Measurements from ENCODE around the gene TIMM17B.

The TIMM17B gene

GRCh38 chrX:48918643-48919340 is 21.2 kb upstream of the TIMM17B start, which contains the start of gene PIM2:
PIM2 (minus strand) TSS chrX:48919024; CDS start chrX:48918834, 190 bp downstream.
- DNase-seq (ENCODE audit: low spot score): peak; percentile 77

- DNase-seq (ENCODE audit: low spot score): no peak
These were observed 20.7 kb upstream of the TIMM17B start for GRCh38 chrX:48918301-48918642.

GRCh38 chrX:48917139-48918001 is 19.8 kb upstream of the TIMM17B start:
- peak; percentile 93 for DNase-seq (ENCODE audit: low spot score)

GRCh38 chrX:48914593-48915493 is 17.3 kb upstream of the TIMM17B start:
- DNase-seq (ENCODE audit: low spot score): no peak

- DNase-seq (ENCODE audit: low spot score): no peak
These were observed 16.2 kb upstream of the TIMM17B start for GRCh38 chrX:48913605-48914366.

- peak; percentile 80 for DNase-seq (ENCODE audit: low spot score)
These were observed 14.0 kb upstream of the TIMM17B start, which contains the start of gene SLC35A2 for GRCh38 chrX:48911412-48912182. SLC35A2 (minus strand) TSS chrX:48911646; CDS start chrX:48911636, 10 bp downstream.

- DNase-seq (ENCODE audit: low spot score): peak; percentile 13
These were observed 13.4 kb upstream of the TIMM17B start for GRCh38 chrX:48910926-48911411.

- no peak for DNase-seq (ENCODE audit: low spot score)
These were observed 12.2 kb upstream of the TIMM17B start for GRCh38 chrX:48909703-48910294.

GRCh38 chrX:48908600-48908999 is 11.0 kb upstream of the TIMM17B start:
- no peak for DNase-seq (ENCODE audit: low spot score)

- DNase-seq (ENCODE audit: low spot score): no peak
These were observed 7.7 kb upstream of the TIMM17B start for GRCh38 chrX:48905090-48905790.

- DNase-seq (ENCODE audit: low spot score): no peak
These were observed 7.1 kb upstream of the TIMM17B start for GRCh38 chrX:48904626-48905025.

- DNase-seq (ENCODE audit: low spot score): no peak
These were observed 6.6 kb upstream of the TIMM17B start for GRCh38 chrX:48904180-48904579.

- DNase-seq (ENCODE audit: low spot score): no peak
These were observed 5.7 kb upstream of the TIMM17B start for GRCh38 chrX:48903290-48903689.

- DNase-seq (ENCODE audit: low spot score): no peak
These were observed 5.2 kb upstream of the TIMM17B start for GRCh38 chrX:48902776-48903175.

- no peak for DNase-seq (ENCODE audit: low spot score)
These were observed 4.6 kb upstream of the TIMM17B start for GRCh38 chrX:48902135-48902534.

- DNase-seq (ENCODE audit: low spot score): no peak
These were observed 3.5 kb upstream of the TIMM17B start for GRCh38 chrX:48901069-48901468.

- no peak for DNase-seq (ENCODE audit: low spot score)
These were observed 1.5 kb upstream of the TIMM17B start for GRCh38 chrX:48899078-48899410.

- peak; percentile 67 for DNase-seq (ENCODE audit: low spot score)
These were observed 377 bp downstream of the TIMM17B start for GRCh38 chrX:48897157-48897624.

GRCh38 chrX:48896611-48897011 is 957 bp downstream of the TIMM17B start:
- peak; percentile 18 for DNase-seq (ENCODE audit: low spot score)
